CD4-positive, alpha-beta T cell (primary cell): ENCODE data around the gene PZP. TPM values are rescaled to one million over a fixed set of nuclear protein-coding genes. Genes with fewer than 3 reads are reported as not detected.

ENCODE experiments used
- ATAC-seq: fragments of 200-7000 bp; cut with Tn5 transposase; one replicate; pipeline ENCODE4 v1.10.0; 2022; ENCODE audit warnings: mild to moderate bottlenecking; ENCODE audit not compliant: poor library complexity
- CTCF ChIA-PET: fragments of 350-600 bp; sonication (Branson Sonifier 250); formaldehyde crosslinking; loops from one replicate; lab custom pipeline; 2021; ENCODE audit warnings: antibody characterized with exemption, inconsistent platforms; lab: Charles Lee
- POLR2A ChIA-PET: fragments of 350-600 bp; sonication (Branson Sonifier 250); formaldehyde crosslinking; loops from one replicate; lab custom pipeline; 2021; ENCODE audit warnings: antibody characterized with exemption, inconsistent platforms; lab: Charles Lee
- DNase-seq, 14 experiments: peaks; one replicate each; pipeline ENCODE4 v3.0.0-alpha.2; 2013 to 2020; ENCODE audit warnings: mixed read lengths in 2 of 14
- H3K27ac ChIP-seq, 2 donors: one replicate each; pipeline versions ENCODE4 v1.5.1 to v1.7.0; 2013; ENCODE audit warnings: low read length in 2 of 2, low read depth in 1 of 2, mild to moderate bottlenecking in 1 of 2
- H3K27me3 ChIP-seq, 2 experiments: 1 replicate in 1 of 2; 2 replicates in 1 of 2; pipeline versions ENCODE4 v1.6.1 to v1.7.0; 2013; ENCODE audit warnings: low read length in 2 of 2, control low read depth in 1 of 2, mild to moderate bottlenecking in 1 of 2, moderate library complexity in 1 of 2; ENCODE audit not compliant: insufficient read depth in 2 of 2, control insufficient read depth in 1 of 2
- H3K36me3 ChIP-seq: one replicate; pipeline ENCODE4 v1.6.1; 2013; ENCODE audit warnings: low read length, control low read depth; ENCODE audit not compliant: insufficient read depth
- H3K4me1 ChIP-seq: one replicate; pipeline ENCODE4 v1.6.1; 2013; ENCODE audit warnings: low read length, control low read depth; ENCODE audit not compliant: insufficient read depth
- H3K4me3 ChIP-seq: one replicate; pipeline ENCODE4 v1.5.1; 2013; ENCODE audit warnings: mild to moderate bottlenecking, low read length, moderate library complexity
- H3K9me3 ChIP-seq, 2 experiments: 1 replicate in 1 of 2; 2 replicates in 1 of 2; pipeline versions ENCODE4 v1.6.1 to v1.7.0; 2013; ENCODE audit warnings: low read length in 2 of 2, mild to moderate bottlenecking in 2 of 2, control low read depth in 1 of 2, moderate library complexity in 1 of 2; ENCODE audit not compliant: control insufficient read depth in 1 of 2, insufficient read depth in 1 of 2
- H3K27ac Mint-ChIP-seq: one replicate; pipeline ENCODE4 v1.8.0; 2020; ENCODE audit warnings: mixed read lengths
- H3K27me3 Mint-ChIP-seq: one replicate; pipeline ENCODE4 v1.8.0; 2021; ENCODE audit warnings: mixed read lengths
- H3K36me3 Mint-ChIP-seq: one replicate; pipeline ENCODE4 v1.8.0; 2021; ENCODE audit warnings: low read depth, mixed read lengths
- H3K4me1 Mint-ChIP-seq: one replicate; pipeline ENCODE4 v1.8.0; 2021; ENCODE audit warnings: low read depth, mixed read lengths
- H3K4me3 Mint-ChIP-seq: one replicate; pipeline ENCODE4 v1.8.0; 2020; ENCODE audit warnings: mild to moderate bottlenecking, mixed read lengths
- H3K9me3 Mint-ChIP-seq: one replicate; pipeline ENCODE4 v1.8.0; 2020; ENCODE audit warnings: mixed read lengths
- intact Hi-C, 2 experiments: fragments of 100-400 bp; cut with DNase I in 1 of 2; cut with micrococcal nuclease in 1 of 2; formaldehyde crosslinking; loops; one replicate each; pipeline versions ENCODE4 v1.15.1 to v1.9.0; 2023 to 2025; cut with DNase I, micrococcal nuclease
- total RNA-seq, 174 experiments: library from RNA in 2 of 174; stranded (reverse) in 2 of 174; gene quantifications; one replicate each; pipeline ENCODE4 v1.2.3 and lab custom pipeline; 2021 to 2026
- TF ChIP-seq, protein P1 (sequence below): fragments of 200-600 bp; IDR thresholded peaks from one replicate; pipeline ENCODE4 v1.8.0; 2022; ENCODE audit warnings: antibody characterized with exemption, mild to moderate bottlenecking

PZP gene
- total RNA-seq, 2 experiments from 2014 or later, result not detected

DNA sequence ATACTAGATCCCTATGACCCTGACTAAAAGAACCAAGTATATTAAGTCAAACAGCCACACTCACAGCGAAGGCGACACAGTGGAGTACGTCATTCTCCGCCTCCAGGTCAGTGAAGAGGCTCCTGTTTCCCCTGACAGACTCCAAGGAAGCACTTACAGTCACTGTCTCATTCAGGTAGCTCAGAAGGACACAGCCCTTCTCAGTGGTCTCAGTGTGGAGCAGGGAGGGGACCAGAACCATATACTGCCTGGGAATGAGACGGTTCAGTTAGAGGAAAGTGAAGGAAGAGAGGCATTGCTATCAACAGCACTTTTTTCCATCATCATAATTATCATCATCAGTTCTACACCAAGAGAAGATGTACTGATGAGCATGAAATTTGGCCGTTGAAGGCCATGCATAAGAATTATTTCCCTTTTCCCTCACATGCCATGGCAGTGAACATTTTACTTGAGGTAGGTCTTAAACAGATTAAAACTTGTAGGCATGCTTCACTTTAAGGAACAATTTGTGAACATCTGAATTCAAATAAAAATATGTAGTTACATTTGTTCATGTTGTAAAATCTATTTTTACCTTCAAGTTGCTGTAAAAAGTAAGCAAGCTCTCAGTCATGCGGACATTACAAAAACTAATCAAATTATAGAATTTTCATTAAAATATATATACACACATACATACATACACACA, 94.8 kb downstream of the PZP start:
- H3K9me3 Mint-ChIP-seq, result no peaks in the 10 kb centered on the region
- peaks cover 12% of the 10 kb centered on the region for H3K4me1 Mint-ChIP-seq
- H3K27me3 Mint-ChIP-seq, result no peaks in the 10 kb centered on the region
- DNase-seq (no peak), ATAC-seq (no peak)
- H3K4me3 ChIP-seq, result no peak overlapping the region
- H3K4me3 Mint-ChIP-seq, result no peak overlapping the region
- no peaks in the 10 kb centered on the region for H3K27me3 ChIP-seq
- peaks cover 8% of the 10 kb centered on the region for H3K36me3 ChIP-seq
- TF ChIP-seq, protein P1, sequence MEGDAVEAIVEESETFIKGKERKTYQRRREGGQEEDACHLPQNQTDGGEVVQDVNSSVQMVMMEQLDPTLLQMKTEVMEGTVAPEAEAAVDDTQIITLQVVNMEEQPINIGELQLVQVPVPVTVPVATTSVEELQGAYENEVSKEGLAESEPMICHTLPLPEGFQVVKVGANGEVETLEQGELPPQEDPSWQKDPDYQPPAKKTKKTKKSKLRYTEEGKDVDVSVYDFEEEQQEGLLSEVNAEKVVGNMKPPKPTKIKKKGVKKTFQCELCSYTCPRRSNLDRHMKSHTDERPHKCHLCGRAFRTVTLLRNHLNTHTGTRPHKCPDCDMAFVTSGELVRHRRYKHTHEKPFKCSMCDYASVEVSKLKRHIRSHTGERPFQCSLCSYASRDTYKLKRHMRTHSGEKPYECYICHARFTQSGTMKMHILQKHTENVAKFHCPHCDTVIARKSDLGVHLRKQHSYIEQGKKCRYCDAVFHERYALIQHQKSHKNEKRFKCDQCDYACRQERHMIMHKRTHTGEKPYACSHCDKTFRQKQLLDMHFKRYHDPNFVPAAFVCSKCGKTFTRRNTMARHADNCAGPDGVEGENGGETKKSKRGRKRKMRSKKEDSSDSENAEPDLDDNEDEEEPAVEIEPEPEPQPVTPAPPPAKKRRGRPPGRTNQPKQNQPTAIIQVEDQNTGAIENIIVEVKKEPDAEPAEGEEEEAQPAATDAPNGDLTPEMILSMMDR, result no peak
- no peaks in the 10 kb centered on the region for H3K9me3 ChIP-seq
- no peak overlapping the region for H3K27ac ChIP-seq
- H3K36me3 Mint-ChIP-seq, result no peaks in the 10 kb centered on the region
- CTCF ChIA-PET, result no interaction called here
- no peak overlapping the region for H3K27ac Mint-ChIP-seq
- POLR2A ChIA-PET, result no interaction called here
- intact Hi-C loops, result no loop called here
- H3K4me1 ChIP-seq, result peaks cover 6% of the 10 kb centered on the region

DNA sequence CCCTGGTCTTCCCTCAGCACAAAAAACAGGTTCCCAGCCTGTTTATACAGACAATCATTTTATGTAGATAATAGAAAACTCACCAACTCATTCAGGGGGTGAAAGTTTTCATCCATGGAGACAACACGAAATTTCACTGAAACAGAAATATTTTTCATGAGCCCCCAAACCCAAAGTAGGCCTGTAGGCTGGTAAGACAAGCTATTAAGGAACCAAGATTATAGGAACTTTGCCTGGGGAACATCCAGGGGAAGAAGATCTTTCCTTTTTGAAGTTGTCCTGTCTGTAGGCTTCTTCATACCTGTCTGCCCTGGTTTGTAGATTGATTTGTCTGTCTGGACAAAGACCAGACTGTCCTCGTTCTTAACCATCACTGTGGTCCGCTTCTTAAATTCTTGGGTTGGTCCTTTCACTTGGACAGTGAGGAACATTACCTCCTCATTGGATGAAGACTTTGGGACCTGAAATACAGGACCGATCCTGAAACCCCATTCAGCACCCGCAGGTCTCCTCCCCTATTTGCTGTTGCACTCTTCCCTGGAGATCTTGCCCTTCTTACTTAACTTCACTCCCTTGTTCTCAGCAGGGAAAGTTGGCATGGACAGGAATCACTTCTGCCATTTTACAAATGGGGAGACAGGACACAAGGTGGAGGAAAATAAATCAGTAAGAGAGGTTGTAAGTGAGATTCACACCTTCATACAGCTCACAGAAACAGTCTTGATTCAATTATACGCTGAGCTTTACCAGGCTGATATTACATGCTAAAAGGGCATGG, 95.9 kb downstream of the PZP start:
- Histone ChIP-seq H3K27ac (no peak overlapping the region), H3K9me3 (no peaks in the 10 kb centered on the region), H3K4me1 (peaks cover 6% of the 10 kb centered on the region), H3K27me3 (no peaks in the 10 kb centered on the region), H3K4me3 (no peak overlapping the region), H3K36me3 (peaks cover 8% of the 10 kb centered on the region)
- no peak overlapping the region for H3K27ac Mint-ChIP-seq
- H3K27me3 Mint-ChIP-seq, result no peaks in the 10 kb centered on the region
- intact Hi-C loops, result no loop called here
- H3K4me1 Mint-ChIP-seq, result peaks cover 12% of the 10 kb centered on the region
- no peaks in the 10 kb centered on the region for H3K9me3 Mint-ChIP-seq
- ChIA-PET CTCF (no interaction called here), POLR2A (no interaction called here)
- H3K4me3 Mint-ChIP-seq, result no peak overlapping the region
- H3K36me3 Mint-ChIP-seq, result no peaks in the 10 kb centered on the region
- TF ChIP-seq, protein P1, result no peak
- DNase-seq (no peak), ATAC-seq (no peak)

DNA sequence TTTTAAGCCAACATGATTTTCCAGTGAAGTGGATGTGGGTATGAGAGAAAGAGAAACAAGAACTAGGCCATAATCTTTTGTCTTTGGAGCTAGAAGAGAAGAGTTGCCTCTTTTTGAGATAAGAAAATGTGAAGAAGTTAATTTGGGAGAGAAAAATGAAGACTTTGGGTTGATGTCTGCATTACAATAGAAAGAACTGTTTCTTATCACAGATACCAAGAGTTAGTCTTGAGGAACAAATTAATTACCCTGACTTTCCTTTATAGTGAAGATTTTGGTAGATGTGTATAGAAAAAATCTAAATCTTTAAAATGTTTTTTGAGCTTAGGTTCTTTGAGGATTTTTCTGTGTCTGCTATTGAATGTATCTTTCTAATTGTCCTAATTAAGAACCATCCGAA, 96.7 kb downstream of the PZP start:
- Histone ChIP-seq H3K4me1 (peaks cover 6% of the 10 kb centered on the region), H3K27ac (no peak overlapping the region), H3K4me3 (no peak overlapping the region), H3K36me3 (peaks cover 8% of the 10 kb centered on the region), H3K27me3 (no peaks in the 10 kb centered on the region), H3K9me3 (no peaks in the 10 kb centered on the region)
- CTCF ChIA-PET, result interaction anchor here (2.0 kb wide), 1 partner anchor 10 kb away, joined by 5 read pairs; no protein-coding TSS in a partner anchor
- TF ChIP-seq, protein P1, result no peak
- POLR2A ChIA-PET, result no interaction called here
- intact Hi-C loops, result no loop called here
- ATAC-seq (no peak), DNase-seq (no peak)
- H3K9me3 Mint-ChIP-seq, result no peaks in the 10 kb centered on the region
- H3K4me1 Mint-ChIP-seq, result peaks cover 10% of the 10 kb centered on the region
- no peaks in the 10 kb centered on the region for H3K27me3 Mint-ChIP-seq
- H3K4me3 Mint-ChIP-seq, result no peak overlapping the region
- no peaks in the 10 kb centered on the region for H3K36me3 Mint-ChIP-seq
- H3K27ac Mint-ChIP-seq, result no peak overlapping the region
